GM12878 (cell line): ENCODE data around the gene NDUFB2. TPM values are rescaled to one million over a fixed set of nuclear protein-coding genes. Genes with fewer than 3 reads are reported as not detected.
"Not testable (repeated sequence)": the region's sequence is repeated elsewhere in the genome, so short reads cannot be mapped to it uniquely, and the experiment has no call there.

Experiments used
- ATAC-seq: fragments of 200-7000 bp; cut with Tn5 transposase; 3 replicates; pipeline ENCODE4 v1.9.1; 2020; ENCODE audit warnings: mild to moderate bottlenecking, moderate library complexity
- BruUV-seq: library from RNA; stranded (reverse); fragments of 400-500 nt; replicated peaks from 2 replicates; lab custom pipeline; 2021; lab: Mats Ljungman, UMichigan
- CTCF ChIA-PET: fragments of 300-600 bp; sonication (Branson Sonifier 250); formaldehyde crosslinking; extraction: SDS; loops from one replicate; lab custom pipeline; 2021; ENCODE audit warnings: inconsistent platforms; lab: Yijun Ruan, JAX
- POLR2A ChIA-PET: fragments of 350-600 bp; formaldehyde crosslinking; extraction: SDS; loops from one replicate; lab custom pipeline; 2021; ENCODE audit warnings: inconsistent platforms; lab: Charles Lee
- RAD21 ChIA-PET: fragments of 300-600 bp; sonication (Branson Sonifier 250); formaldehyde crosslinking; loops from one replicate; lab custom pipeline; 2023; ENCODE audit warnings: antibody characterized with exemption; ENCODE audit not compliant: unreplicated experiment; lab: Charles Lee
- SMC1A ChIA-PET: fragments of 300-600 bp; sonication (Branson Sonifier 250); formaldehyde crosslinking; loops from one replicate; lab custom pipeline; 2023; ENCODE audit not compliant: unreplicated experiment, uncharacterized antibody; lab: Charles Lee
- DNase-seq: peaks from one replicate; pipeline ENCODE4 v3.0.0-alpha.2; 2011; ENCODE audit warnings: low read depth, low spot score
- FAIRE-seq: peaks from 3 replicates; lab custom pipeline; 2011; peaks lifted over from hg19 to GRCh38; lab: Jason Lieb, UNC
- H2AFZ ChIP-seq: 2 replicates; pipeline ENCODE4 v1.6.0; 2011; ENCODE audit warnings: low read depth, low read length, control low read depth; ENCODE audit not compliant: control insufficient read depth
- H3K27ac ChIP-seq: 2 replicates; pipeline ENCODE4 v1.5.1; 2011; ENCODE audit warnings: control low read depth; ENCODE audit not compliant: control insufficient read depth, insufficient read depth
- H3K27me3 ChIP-seq, 2 experiments: replicated peaks in 1 of 2; 2 replicates each; pipeline versions ENCODE4 v1.6.0 to v1.6.1; 2011; ENCODE audit warnings: low read length in 1 of 2; ENCODE audit not compliant: control insufficient read depth in 2 of 2, insufficient read depth in 2 of 2
- H3K36me3 ChIP-seq, 2 experiments: 2 replicates each; pipeline ENCODE4 v1.5.1; 2011; ENCODE audit warnings: low read length in 1 of 2; ENCODE audit not compliant: control insufficient read depth in 2 of 2, insufficient read depth in 2 of 2
- H3K4me1 ChIP-seq: 2 replicates; pipeline ENCODE4 v1.6.1; 2011; ENCODE audit warnings: mild to moderate bottlenecking, low read length, moderate library complexity, mixed read lengths; ENCODE audit not compliant: control insufficient read depth, insufficient read depth
- H3K4me2 ChIP-seq: 2 replicates; pipeline ENCODE4 v1.6.0; 2011; ENCODE audit warnings: control low read depth; ENCODE audit not compliant: control insufficient read depth, insufficient read depth
- H3K4me3 ChIP-seq: fragments of 200-600 bp; sonication (generic); 2 replicates; pipeline ENCODE4 v1.5.1; 2016
- H3K79me2 ChIP-seq: 2 replicates; pipeline ENCODE4 v1.6.0; 2011; ENCODE audit warnings: low read length; ENCODE audit not compliant: control insufficient read depth, insufficient read depth
- H3K9ac ChIP-seq: 2 replicates; pipeline ENCODE4 v1.8.0; 2011; ENCODE audit warnings: low read length, control low read depth, mixed read lengths; ENCODE audit not compliant: control insufficient read depth, insufficient read depth
- H3K9me3 ChIP-seq: replicated peaks from 3 replicates; pipeline ENCODE4 v1.5.1; 2011; ENCODE audit warnings: mild to moderate bottlenecking, low read length; ENCODE audit not compliant: control insufficient read depth, insufficient read depth
- H4K20me1 ChIP-seq: 2 replicates; pipeline ENCODE4 v1.6.0; 2011; ENCODE audit not compliant: control insufficient read depth, insufficient read depth
- CREM ChIP-seq: IDR thresholded peaks from 2 replicates; pipeline ENCODE4 v1.6.1; 2014; ENCODE audit warnings: antibody characterized with exemption, low read depth
- ESRRA ChIP-seq: IDR thresholded peaks from 2 replicates; pipeline ENCODE4 v1.6.1; 2012; ENCODE audit warnings: mild to moderate bottlenecking, low read length, improper control_type of control experiment
- MTA2 ChIP-seq: fragments of 450-650 bp; IDR thresholded peaks from 2 replicates; pipeline ENCODE4 v1.6.1; 2016; ENCODE audit warnings: low read depth, mild to moderate bottlenecking, moderate library complexity
- MXI1 ChIP-seq: fragments of 150-350 bp; IDR thresholded peaks from 2 replicates; pipeline ENCODE4 v1.6.1; 2011; ENCODE audit warnings: low read depth, mild to moderate bottlenecking, inconsistent platforms, low read length, improper control_type of control experiment
- NR2C1 ChIP-seq: fragments of 450-650 bp; IDR thresholded peaks from 2 replicates; pipeline ENCODE4 v1.6.1; 2017; ENCODE audit warnings: antibody characterized with exemption, mild to moderate bottlenecking, moderate library complexity
- NRF1 ChIP-seq: conservative IDR thresholded peaks from 2 replicates; pipeline ENCODE4 v1.6.1; 2011; ENCODE audit warnings: mild to moderate bottlenecking, low read depth, low read length, improper control_type of control experiment
- PKNOX1 ChIP-seq: fragments of 450-650 bp; IDR thresholded peaks from 2 replicates; pipeline ENCODE4 v1.6.1; 2016; ENCODE audit warnings: mild to moderate bottlenecking
- RCOR1 ChIP-seq: conservative IDR thresholded peaks from 2 replicates; pipeline ENCODE4 v1.6.1; 2012; ENCODE audit warnings: low read depth, low read length, improper control_type of control experiment
- TAF1 ChIP-seq: IDR thresholded peaks from 2 replicates; pipeline ENCODE4 v1.6.1; 2011; ENCODE audit warnings: mild to moderate bottlenecking, low read depth, low read length, borderline replicate concordance
- ZNF207 ChIP-seq: fragments of 450-650 bp; IDR thresholded peaks from 2 replicates; pipeline ENCODE4 v1.6.1; 2014; ENCODE audit warnings: antibody characterized with exemption, mild to moderate bottlenecking, borderline replicate concordance
- ZNF274 ChIP-seq: IDR thresholded peaks from one replicate; pipeline ENCODE4 v1.8.0; 2011; ENCODE audit not compliant: insufficient read length, insufficient read depth
- WGBS: methylation state at CpG from one replicate; pipeline ENCODE4 v1.1.6; 2016; ENCODE audit warnings: low lambda C conversion rate; ENCODE audit not compliant: insufficient replicate concordance, insufficient coverage; ENCODE audit errors: missing lambda C conversion rate; 5-methylcytosine and 5-hydroxymethylcytosine counted together
- in situ Hi-C: fragments of 300-500 bp; cut with MboI; formaldehyde crosslinking; loops from 9 replicates; pipeline ENCODE4 v1.14.3; 2018; ENCODE audit warnings: mixed read lengths
- intact Hi-C: fragments of 100-400 bp; cut with micrococcal nuclease; formaldehyde crosslinking; loops from one replicate; pipeline ENCODE4 v1.14.2; 2022; ENCODE audit not compliant: unreplicated experiment
- polyA plus RNA-seq, 11 experiments: library from polyadenylated mRNA; depleted of rRNA in 4 of 11; unstranded in 6 of 11; stranded (reverse) in 5 of 11; fragments of >200 nt; fragmentation: Nextera tagmentation in 4 of 11; fragmentation: Illumina TruSeq in 1 of 11; extraction: Ambion mirVana in 4 of 11; extraction: Trizol in 1 of 11; gene quantifications; 1 replicate in 1 of 11; 2 replicates in 10 of 11; pipeline versions ENCODE4 v1.2.1 to v1.2.3, GENCODE V29; 2011 to 2016; ENCODE audit warnings: inconsistent platforms in 2 of 11, missing spikeins in 2 of 11, low read depth in 1 of 11
- total RNA-seq, 4 experiments: library from RNA; depleted of rRNA in 3 of 4; stranded (reverse); fragments of >200 nt in 3 of 4; fragmentation: Illumina TruSeq in 1 of 4; extraction: Trizol in 1 of 4; gene quantifications; 2 replicates each; pipeline versions ENCODE4 v1.2.1 to v1.2.3, GENCODE V29; 2013 to 2021
- TF ChIP-seq, protein P1 (sequence below): fragments of 150-350 bp; IDR thresholded peaks from 2 replicates; pipeline ENCODE4 v1.6.1; 2014; ENCODE audit warnings: mild to moderate bottlenecking, low read depth, low read length

NDUFB2 gene
- total and polyA plus RNA-seq, 10 of the 15 experiments (the other 5 are each of a cell fraction or from before 2014, with no cell fraction given), result 109 to 1,236 (median 323) TPM

- BruUV-seq, H3K27me3 ChIP-seq, in situ Hi-C loops, CTCF ChIA-PET, H3K4me2 ChIP-seq, H4K20me1 ChIP-seq, H3K4me3 ChIP-seq, H3K79me2 ChIP-seq, H3K36me3 ChIP-seq, POLR2A ChIA-PET, ATAC-seq, DNase-seq, SMC1A ChIA-PET, H3K9ac ChIP-seq, RAD21 ChIA-PET, H2AFZ ChIP-seq, intact Hi-C loops, H3K27ac ChIP-seq, FAIRE-seq, H3K9me3 ChIP-seq, H3K4me1 ChIP-seq: not testable (repeated sequence)
- WGBS, result 44% methylated on average over 2 of the region's 4 CpGs
Measured at GRCh38 chr7:140743255-140743654, 46.7 kb downstream of the NDUFB2 start.

DNA sequence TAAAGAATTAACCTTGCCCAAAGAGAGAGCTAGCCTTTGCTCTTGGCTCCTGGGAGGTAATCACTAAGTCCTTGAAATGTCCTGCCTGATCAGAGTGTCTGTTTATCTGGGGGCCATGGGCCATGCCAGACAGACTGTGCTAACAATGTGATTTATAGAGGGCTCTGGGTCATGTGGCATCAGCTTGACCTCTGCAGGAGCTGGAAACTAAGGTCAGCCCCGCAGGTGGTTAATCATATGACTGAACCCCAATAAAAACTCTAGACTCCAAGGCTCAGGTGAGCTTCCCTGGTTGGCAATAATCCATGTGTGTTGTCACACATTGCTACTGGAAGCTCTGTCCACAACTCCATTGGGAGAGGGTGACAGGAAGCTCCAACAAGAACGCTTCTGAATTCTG, 47.5 kb downstream of the NDUFB2 start:
- DNase-seq, result no peak
- TF ChIP-seq ZNF207, result no peak
- no peak for TF ChIP-seq MTA2
- TF ChIP-seq PKNOX1, result no peak
- no peak for TF ChIP-seq CREM
- no peak for TF ChIP-seq TAF1
- no peak for TF ChIP-seq RCOR1
- no peak for TF ChIP-seq ESRRA
- no peak for TF ChIP-seq MXI1
- TF ChIP-seq NR2C1, result no peak
- TF ChIP-seq ZNF274, result no peak
- TF ChIP-seq, protein P1, sequence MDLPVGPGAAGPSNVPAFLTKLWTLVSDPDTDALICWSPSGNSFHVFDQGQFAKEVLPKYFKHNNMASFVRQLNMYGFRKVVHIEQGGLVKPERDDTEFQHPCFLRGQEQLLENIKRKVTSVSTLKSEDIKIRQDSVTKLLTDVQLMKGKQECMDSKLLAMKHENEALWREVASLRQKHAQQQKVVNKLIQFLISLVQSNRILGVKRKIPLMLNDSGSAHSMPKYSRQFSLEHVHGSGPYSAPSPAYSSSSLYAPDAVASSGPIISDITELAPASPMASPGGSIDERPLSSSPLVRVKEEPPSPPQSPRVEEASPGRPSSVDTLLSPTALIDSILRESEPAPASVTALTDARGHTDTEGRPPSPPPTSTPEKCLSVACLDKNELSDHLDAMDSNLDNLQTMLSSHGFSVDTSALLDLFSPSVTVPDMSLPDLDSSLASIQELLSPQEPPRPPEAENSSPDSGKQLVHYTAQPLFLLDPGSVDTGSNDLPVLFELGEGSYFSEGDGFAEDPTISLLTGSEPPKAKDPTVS, result no peak
- no peak for TF ChIP-seq NRF1
- RAD21 ChIA-PET, result interaction anchor here (1.7 kb wide), 1 partner anchor 69 kb away, joined by 4 read pairs; no protein-coding TSS in a partner anchor
- H3K36me3 ChIP-seq, result peaks cover 0 to 4% of the 10 kb centered on the region in 2 experiments; a peak in 1 of 4 replicates
- H4K20me1 ChIP-seq, result no peaks in the 10 kb centered on the region
- POLR2A ChIA-PET, result interaction anchor here (0.7 kb wide), 1 partner anchor 43 kb away, joined by 3 read pairs; no protein-coding TSS in a partner anchor
- CTCF ChIA-PET, result interaction anchor here (1.4 kb wide), 1 partner anchor 46 kb away, joined by 3 read pairs; no protein-coding TSS in a partner anchor
- no peak overlapping the region for H3K27ac ChIP-seq
- no peak overlapping the region for H3K9ac ChIP-seq
- in situ Hi-C loops, result no loop called here
- no peaks in the 10 kb centered on the region for H3K27me3 ChIP-seq
- FAIRE-seq, result no peak
- ATAC-seq, result no peak
- no TSS peak for BruUV-seq
- intact Hi-C loops, result no loop called here
- no peaks in the 10 kb centered on the region; the same call in 1 of the 2 replicates for H3K4me1 ChIP-seq
- WGBS, result 90% methylated on average over 2 of the region's 2 CpGs
- H2AFZ ChIP-seq, result no peak overlapping the region
- SMC1A ChIA-PET, result interaction anchor here (0.8 to 1.7 kb wide), 2 partner anchors 21 to 66 kb away, joined by 3 read pairs; no protein-coding TSS in a partner anchor
- no peaks in the 10 kb centered on the region for H3K9me3 ChIP-seq
- H3K4me2 ChIP-seq, result no peak overlapping the region
- H3K79me2 ChIP-seq, result no peaks in the 10 kb centered on the region
- no peak overlapping the region for H3K4me3 ChIP-seq
